SW480 (cell line): ENCODE measurements around the gene RGCC.

Experiments used
- DNase-seq: peaks from one replicate; pipeline ENCODE4 v3.0.0-alpha.2; 2016; ENCODE audit warnings: low spot score

The RGCC gene

GRCh38 chr13:41515491-41516139 is 58.3 kb downstream of the RGCC start:
- no peak for DNase-seq

- no peak for DNase-seq
These were observed 58.8 kb downstream of the RGCC start for GRCh38 chr13:41516166-41516565.

GRCh38 chr13:41516760-41517159 is 59.4 kb downstream of the RGCC start:
- no peak for DNase-seq

GRCh38 chr13:41520016-41520659 is 62.8 kb downstream of the RGCC start:
- no peak for DNase-seq
